BJ (cell line): ENCODE results near the gene CCDC74B. TPM values are rescaled to one million over a fixed set of nuclear protein-coding genes. Genes with fewer than 3 reads are reported as not detected.
"Not testable (repeated sequence)": the region's sequence is repeated elsewhere in the genome, so short reads cannot be mapped to it uniquely, and the experiment has no call there.

Source experiments
- CTCF ChIA-PET: fragments of 350-600 bp; formaldehyde crosslinking; extraction: SDS; loops from one replicate; lab custom pipeline; 2021; ENCODE audit warnings: antibody characterized with exemption, inconsistent platforms; lab: Yijun Ruan, JAX
- POLR2A ChIA-PET: fragments of 300-600 bp; sonication (Branson Sonifier 250); formaldehyde crosslinking; extraction: SDS; loops from one replicate; lab custom pipeline; 2021; ENCODE audit warnings: antibody characterized with exemption; lab: Charles Lee
- DNase-seq: peaks from one replicate; pipeline ENCODE4 v3.0.0-alpha.2; 2011; ENCODE audit warnings: low read depth
- H3K27me3 ChIP-seq: 2 replicates; pipeline ENCODE4 v1.6.0; 2011; ENCODE audit warnings: low read length; ENCODE audit not compliant: control insufficient read depth, insufficient read depth
- H3K36me3 ChIP-seq: 2 replicates; pipeline ENCODE4 v1.5.1; 2011; ENCODE audit warnings: low read length; ENCODE audit not compliant: control insufficient read depth, insufficient read depth
- H3K4me3 ChIP-seq: 2 replicates; pipeline ENCODE4 v1.5.1; 2011; ENCODE audit warnings: low read depth, mild to moderate bottlenecking, control low read depth, low read length
- CTCF ChIP-seq: IDR thresholded peaks from 2 replicates; pipeline ENCODE4 v1.5.1; 2011; ENCODE audit warnings: low read depth, mild to moderate bottlenecking, control low read depth, inconsistent platforms, low read length, moderate library complexity; ENCODE audit not compliant: insufficient read depth
- polyA plus RNA-seq: library from polyadenylated mRNA; depleted of rRNA; stranded (reverse); fragments of >200 nt; gene quantifications from 2 replicates; pipeline ENCODE4 v1.2.3, GENCODE V29; 2011

Gene CCDC74B
- polyA plus RNA-seq, 1 experiment = 5.3 TPM

DNA sequence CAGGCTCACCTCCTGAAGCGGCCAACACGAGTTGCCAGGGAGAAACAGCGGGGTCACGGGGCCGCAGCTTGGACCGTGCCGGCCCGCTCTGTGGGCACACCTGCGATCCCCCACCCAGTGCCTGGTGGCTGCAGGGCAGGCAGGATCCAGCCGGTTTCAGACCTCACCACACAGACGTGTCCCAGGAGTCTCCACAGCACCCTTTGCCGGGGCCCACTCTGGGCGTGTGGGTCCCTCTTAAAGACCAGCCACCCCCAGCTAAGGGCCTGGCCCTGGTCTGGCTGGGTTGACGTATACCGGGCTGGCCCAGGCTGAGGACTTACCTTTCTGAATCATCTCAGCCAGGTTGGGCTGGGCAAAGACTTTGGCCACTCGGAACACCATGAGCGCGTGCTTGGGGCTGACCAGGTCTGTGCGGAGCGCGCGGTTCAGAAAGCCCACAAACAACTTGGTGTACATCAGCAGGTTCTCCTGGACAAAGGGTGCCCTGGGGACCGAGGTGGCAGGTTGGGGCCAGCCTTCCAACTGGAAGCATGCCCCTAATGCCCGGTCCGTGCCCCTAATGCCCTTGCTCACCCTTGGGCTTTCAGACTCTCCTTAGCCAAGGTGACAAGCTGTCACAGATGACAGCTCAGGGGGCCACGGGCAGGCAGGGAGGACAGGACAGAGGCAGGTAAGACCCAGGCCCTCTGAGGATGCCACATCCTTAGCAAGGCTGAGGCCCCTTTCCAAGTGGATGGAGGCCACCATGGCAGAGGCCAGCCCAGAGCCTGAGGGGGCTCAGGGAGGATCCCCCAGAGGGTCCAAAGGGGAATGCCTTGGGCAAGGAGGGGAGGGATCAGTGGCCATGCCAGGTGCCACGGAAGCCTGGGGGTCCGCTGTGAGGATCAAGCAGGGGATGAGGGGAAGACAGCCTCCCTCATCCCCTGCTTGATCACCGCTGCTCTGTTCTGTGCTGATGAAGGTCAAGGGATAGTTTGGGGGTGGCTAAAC is 10.2 kb upstream of the CCDC74B start:
- no peak for TF ChIP-seq CTCF
- DNase-seq = no peak
- ChIA-PET POLR2A (no interaction called here), CTCF (interaction anchor here (0.5 to 1.6 kb wide), 4 partner anchors 13 to 178 kb away, joined by 3 to 4 read pairs (median 3); no protein-coding TSS in a partner anchor)
- Histone ChIP-seq H3K36me3 (peaks cover 8% of the 10 kb centered on the region), H3K27me3 (no peaks in the 10 kb centered on the region), H3K4me3 (no peak overlapping the region)

GRCh38 chr2:130154423-130154770 is 9.5 kb upstream of the CCDC74B start:
- CTCF ChIA-PET = interaction anchor here (0.6 to 1.6 kb wide), 2 partner anchors 14 to 178 kb away, joined by 3 to 4 read pairs; no protein-coding TSS in a partner anchor
- POLR2A ChIA-PET = not testable (repeated sequence)

GRCh38 chr2:130153721-130154422 is 9.0 kb upstream of the CCDC74B start:
- CTCF ChIA-PET, H3K4me3 ChIP-seq, POLR2A ChIA-PET, DNase-seq, H3K36me3 ChIP-seq, H3K27me3 ChIP-seq: not testable (repeated sequence)

More at GRCh38 chr2:130154423-130154770, 9.5 kb upstream of the CCDC74B start:
- not testable (repeated sequence) for DNase-seq, H3K27me3 ChIP-seq, H3K4me3 ChIP-seq, H3K36me3 ChIP-seq

DNA sequence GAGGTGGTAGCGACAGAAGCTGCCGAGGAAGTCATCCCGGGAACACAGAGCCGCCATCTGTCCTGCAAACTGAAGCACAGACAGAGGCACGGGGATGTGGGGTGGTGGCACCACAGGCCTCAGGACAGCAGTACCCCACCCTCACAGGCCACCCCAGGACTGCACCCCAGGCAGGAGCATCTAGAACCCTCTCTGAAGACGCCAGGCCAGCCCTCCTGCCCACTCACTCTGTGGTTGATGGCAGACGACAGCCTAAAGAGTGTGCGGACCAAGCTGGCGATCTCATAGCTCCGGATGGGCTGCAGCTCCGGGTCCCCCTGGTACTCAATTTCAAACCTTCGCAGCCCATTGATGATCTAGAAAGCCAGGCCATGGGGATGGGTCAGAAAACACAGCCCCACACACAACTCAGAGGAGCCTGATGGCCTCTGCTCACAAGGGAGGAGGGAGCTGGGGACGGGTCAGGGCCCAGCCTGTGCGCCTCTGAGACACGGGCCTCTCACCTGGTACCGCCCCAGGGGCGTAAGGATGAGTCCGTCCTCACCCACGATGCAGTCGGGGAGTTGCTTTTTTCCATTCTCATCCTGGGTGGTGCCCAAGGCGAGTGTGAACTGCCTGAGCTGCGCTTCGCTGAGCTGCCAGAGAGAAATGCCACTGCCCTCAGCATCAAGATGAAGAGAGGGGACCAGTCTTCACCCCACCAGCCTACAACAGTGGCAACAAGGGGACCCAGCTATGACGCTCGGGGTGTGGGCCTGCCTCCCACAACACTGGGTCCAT is 8.1 kb upstream of the CCDC74B start:
- POLR2A ChIA-PET = no interaction called here
- H3K36me3 ChIP-seq = peaks cover 8% of the 10 kb centered on the region
- CTCF ChIA-PET = interaction anchor here (0.7 kb wide), 1 partner anchor 898 kb away, joined by 3 read pairs; no protein-coding TSS in a partner anchor
- no peak for TF ChIP-seq CTCF
- no peaks in the 10 kb centered on the region for H3K27me3 ChIP-seq
- no peak overlapping the region for H3K4me3 ChIP-seq
- DNase-seq = no peak

DNA sequence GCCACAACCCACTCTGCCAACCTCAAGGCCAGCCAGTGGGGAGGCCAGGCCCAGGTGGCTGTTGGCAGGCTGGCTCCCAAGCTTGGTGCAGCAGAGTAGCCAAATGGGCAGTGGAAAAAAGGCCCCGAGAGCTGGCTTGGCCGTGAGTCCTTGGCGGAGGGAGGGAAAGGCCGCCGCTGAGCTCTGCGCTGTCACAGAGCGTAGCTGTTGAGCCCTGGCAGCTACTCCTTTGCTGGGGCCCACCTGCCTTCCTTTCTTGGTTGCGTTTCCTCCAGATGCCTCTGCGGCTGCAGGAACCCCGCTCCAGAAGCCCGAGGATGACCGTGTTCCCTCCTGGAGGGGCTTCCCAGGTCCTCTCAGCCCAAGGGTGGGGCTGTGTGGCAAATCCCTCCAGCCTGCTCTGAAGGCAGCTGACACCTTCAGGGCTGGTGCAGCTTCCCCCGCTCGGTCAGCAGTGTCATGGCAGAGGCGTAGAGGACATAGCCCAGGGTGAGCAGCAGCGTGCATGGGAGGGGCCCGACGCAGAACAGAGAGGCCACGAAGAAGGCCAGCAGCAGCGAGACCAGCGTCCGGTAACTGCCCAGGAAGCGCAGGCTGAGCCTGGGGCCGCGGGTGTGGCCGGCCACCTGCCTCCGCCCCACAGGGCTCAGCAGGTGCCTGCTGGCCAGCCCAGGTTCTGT is 7.4 kb upstream of the CCDC74B start:
- DNase-seq, H3K4me3 ChIP-seq, POLR2A ChIA-PET, H3K36me3 ChIP-seq, H3K27me3 ChIP-seq: not testable (repeated sequence)
- CTCF ChIA-PET = interaction anchor here (0.7 kb wide), 1 partner anchor 899 kb away, joined by 3 read pairs; no protein-coding TSS in a partner anchor

GRCh38 chr2:130151145-130151512 is 6.2 kb upstream of the CCDC74B start:
- H3K36me3 ChIP-seq, POLR2A ChIA-PET: not testable (repeated sequence)

More at GRCh38 chr2:130151145-130151512, 6.2 kb upstream of the CCDC74B start:
- DNase-seq, H3K4me3 ChIP-seq, H3K27me3 ChIP-seq, CTCF ChIA-PET: not testable (repeated sequence)
